Mononuclear cell (primary cell): ENCODE data around the gene TANGO6. TPM values are rescaled to one million over a fixed set of nuclear protein-coding genes. Genes with fewer than 3 reads are reported as not detected.
"Not testable (repeated sequence)": the region's sequence is repeated elsewhere in the genome, so short reads cannot be mapped to it uniquely, and the experiment has no call there.

Experiments
- H3K27me3 ChIP-seq: 2 replicates; pipeline ENCODE4 v1.6.0; 2011; ENCODE audit warnings: low read length, control low read depth; ENCODE audit not compliant: insufficient read depth
- H3K4me1 ChIP-seq: 2 replicates; pipeline ENCODE4 v1.5.1; 2011; ENCODE audit warnings: mild to moderate bottlenecking, low read length, control low read depth; ENCODE audit not compliant: insufficient read depth
- H3K4me3 ChIP-seq: 2 replicates; pipeline ENCODE4 v1.5.1; 2011; ENCODE audit warnings: mild to moderate bottlenecking, low read length, moderate library complexity
- H3K9me3 ChIP-seq: 2 replicates; pipeline ENCODE4 v1.5.1; 2011; ENCODE audit warnings: low read depth, mild to moderate bottlenecking, control low read depth, low read length
- total RNA-seq: library from RNA; depleted of rRNA; stranded (reverse); fragments of >200 nt; gene quantifications from one replicate; pipeline ENCODE4 v1.2.3, GENCODE V29; 2012

TANGO6 gene
- total RNA-seq, 1 donor = 15.2 TPM

DNA sequence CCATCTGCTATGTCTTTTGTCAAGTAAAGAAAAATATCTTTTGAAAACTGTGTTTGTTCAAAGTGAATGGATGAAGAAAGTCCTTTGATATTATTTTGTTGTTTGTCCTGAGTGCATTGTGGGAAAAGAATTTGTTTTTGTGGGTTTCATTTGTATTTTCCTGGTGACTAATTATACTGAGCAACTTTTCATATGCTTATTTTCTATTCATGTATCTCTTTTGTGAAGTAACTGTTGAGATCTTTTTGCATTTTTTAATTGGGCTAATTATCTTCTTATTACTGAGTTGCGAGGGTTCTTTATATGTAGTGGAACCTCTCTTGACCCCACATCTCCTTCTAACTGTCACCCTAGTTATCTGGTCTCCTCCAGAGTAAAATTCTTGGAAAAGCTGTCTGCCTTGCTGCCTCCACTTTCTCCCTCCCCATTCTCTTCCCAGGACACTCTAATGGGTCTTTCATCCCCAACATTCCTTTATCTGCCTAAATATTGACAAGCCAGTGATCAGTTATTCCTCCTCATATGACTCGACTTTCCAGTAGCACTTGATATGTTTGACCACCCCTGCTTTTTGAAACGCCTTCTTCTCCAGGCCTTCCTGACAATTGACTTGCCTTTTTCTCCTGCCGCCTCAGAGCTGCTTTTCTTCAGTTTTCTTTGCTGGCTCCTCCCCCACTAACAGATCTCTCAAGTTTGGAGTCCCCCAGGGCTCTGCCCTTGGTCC is 144.6 kb downstream of the TANGO6 start:
- Histone ChIP-seq H3K4me3 (no peak overlapping the region), H3K4me1 (no peaks in the 10 kb centered on the region), H3K27me3 (no peaks in the 10 kb centered on the region)

DNA sequence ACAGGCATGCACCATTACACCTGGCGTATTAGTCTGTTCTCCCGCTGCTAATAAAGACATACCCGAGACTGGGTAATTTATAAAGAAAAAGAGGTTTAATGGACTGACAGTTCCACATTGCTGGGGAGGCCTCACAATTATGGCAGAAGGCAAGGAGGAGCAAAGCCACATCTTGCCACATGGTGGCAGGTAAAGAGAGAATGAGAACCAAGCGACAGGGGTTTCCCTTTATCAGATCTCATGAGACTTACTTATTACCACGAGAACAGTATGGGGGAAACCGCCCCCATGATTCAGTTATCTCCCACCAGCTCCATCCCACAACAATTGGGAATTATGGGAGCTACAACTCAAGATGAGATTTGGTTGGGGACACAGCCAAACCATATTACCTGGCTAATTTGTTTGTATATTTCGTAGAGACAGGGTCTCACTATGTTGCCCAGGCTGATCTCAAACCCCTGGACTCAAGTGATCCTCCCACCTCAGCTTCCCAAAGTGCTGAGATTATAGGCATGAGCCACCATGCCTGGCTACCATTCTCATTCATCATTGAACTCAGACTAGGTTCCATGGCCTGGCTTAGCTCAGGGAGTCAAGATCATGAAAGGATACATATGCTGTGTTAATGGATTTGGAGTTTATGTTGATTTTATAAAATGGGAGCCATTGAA is 147.0 kb downstream of the TANGO6 start:
- H3K9me3 ChIP-seq, H3K27me3 ChIP-seq, H3K4me1 ChIP-seq, H3K4me3 ChIP-seq: not testable (repeated sequence)

More for the DNA sequence above, 144.6 kb downstream of the TANGO6 start:
- no peaks in the 10 kb centered on the region for H3K9me3 ChIP-seq

DNA sequence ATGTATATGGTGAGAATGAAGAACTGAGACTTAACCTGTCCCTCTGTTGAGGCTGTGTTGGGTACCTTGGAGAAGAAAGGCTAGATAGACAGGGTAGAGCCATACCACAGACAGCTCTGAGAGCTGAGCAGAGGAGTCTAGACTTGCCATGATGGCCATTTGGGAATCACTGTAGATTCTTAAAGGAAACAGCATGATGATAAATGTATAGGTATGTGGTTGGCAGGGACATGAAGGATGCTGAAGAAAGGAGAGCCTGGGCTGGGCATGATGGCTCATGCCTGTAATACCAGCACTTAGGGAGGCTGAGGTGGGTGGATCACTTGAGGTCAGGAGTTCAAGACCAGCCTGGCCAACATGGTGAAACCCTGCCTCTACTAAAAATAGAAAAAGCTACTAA is 147.7 kb downstream of the TANGO6 start:
- Histone ChIP-seq H3K9me3 (no peaks in the 10 kb centered on the region), H3K4me1 (no peaks in the 10 kb centered on the region), H3K4me3 (no peak overlapping the region), H3K27me3 (no peaks in the 10 kb centered on the region)

DNA sequence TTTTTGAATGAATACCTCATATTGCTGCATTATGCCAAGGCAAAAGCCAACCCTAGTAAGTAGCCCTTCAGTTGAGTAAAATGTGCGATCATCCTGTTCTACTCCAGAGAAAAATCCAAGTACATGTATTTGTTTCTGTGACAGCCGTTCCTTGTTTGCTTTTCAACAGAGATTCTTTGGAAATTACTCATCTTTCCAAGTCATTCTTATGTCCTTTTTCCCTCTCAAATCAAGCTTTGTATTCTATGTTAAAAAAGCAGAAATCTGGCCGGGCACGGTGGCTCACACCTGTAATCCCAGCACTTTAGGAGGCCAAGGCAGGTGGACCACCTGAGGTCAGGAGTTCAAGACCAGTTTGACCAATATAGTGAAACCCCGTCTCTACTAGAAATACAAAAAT is 149.2 kb downstream of the TANGO6 start:
- Histone ChIP-seq H3K27me3 (no peaks in the 10 kb centered on the region), H3K9me3 (no peaks in the 10 kb centered on the region), H3K4me3 (no peak overlapping the region)

DNA sequence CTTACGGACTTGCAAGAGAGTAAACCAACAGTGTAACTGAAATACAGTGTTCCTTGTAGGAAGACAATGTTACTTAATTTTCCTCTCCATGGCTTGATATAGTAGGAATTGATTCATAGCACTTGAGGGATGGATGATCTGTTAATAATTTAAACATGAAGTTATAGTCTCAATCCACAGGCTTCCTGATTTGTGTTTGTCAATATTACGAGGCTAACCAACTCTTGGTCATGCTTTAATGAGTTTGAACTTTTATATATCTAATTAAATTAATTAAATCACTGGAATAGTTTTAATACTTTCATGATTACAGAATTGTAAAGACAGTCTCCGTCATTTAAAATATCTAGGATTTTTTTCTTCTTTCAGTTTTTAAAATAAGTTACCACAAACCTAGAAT is 150.1 kb downstream of the TANGO6 start:
- Histone ChIP-seq H3K27me3 (no peaks in the 10 kb centered on the region), H3K4me1 (no peaks in the 10 kb centered on the region), H3K9me3 (no peaks in the 10 kb centered on the region), H3K4me3 (no peak overlapping the region)

More for the DNA sequence above, 149.2 kb downstream of the TANGO6 start:
- no peaks in the 10 kb centered on the region for H3K4me1 ChIP-seq

DNA sequence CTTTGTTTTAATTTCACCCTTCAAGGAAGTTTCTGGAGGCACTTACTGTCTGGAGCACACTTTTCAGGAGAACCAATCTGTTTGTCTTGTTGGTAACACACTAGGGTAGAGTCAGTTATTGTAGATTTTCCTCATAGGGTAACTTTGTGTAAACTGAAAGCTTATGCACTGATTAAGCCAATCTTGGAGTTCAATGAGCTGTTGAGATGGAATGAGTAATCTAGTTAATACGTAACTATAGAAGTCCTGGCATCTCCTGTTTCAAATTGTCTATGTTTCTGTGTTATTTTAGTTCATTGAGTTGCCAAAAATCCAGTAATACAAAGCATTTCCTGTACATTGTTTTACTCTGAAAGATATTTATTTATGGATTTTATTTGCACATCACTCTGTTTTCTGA is 150.6 kb downstream of the TANGO6 start:
- Histone ChIP-seq H3K4me3 (no peak overlapping the region), H3K9me3 (no peaks in the 10 kb centered on the region), H3K27me3 (no peaks in the 10 kb centered on the region), H3K4me1 (no peaks in the 10 kb centered on the region)

DNA sequence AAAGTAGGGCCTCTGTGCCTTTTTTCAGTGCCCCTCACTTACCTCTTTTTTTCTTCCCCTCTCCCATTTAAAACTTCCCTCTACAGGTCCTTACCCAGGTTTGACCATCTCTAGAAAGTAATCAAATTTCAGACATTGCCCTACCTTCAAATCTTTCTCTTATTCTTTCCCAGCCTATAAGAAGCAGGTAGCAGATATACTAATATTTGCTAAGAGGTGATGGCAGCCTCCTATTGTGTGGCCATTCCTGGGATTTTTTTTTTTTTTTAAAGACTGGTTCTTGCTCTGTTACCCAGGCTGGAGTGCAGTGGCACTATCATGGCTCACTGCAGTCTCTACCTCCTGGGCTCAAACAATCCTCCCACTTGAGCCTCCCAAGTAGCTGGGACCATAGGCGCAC is 151.0 kb downstream of the TANGO6 start:
- Histone ChIP-seq H3K9me3 (no peaks in the 10 kb centered on the region), H3K4me3 (no peak overlapping the region), H3K4me1 (no peaks in the 10 kb centered on the region), H3K27me3 (no peaks in the 10 kb centered on the region)

DNA sequence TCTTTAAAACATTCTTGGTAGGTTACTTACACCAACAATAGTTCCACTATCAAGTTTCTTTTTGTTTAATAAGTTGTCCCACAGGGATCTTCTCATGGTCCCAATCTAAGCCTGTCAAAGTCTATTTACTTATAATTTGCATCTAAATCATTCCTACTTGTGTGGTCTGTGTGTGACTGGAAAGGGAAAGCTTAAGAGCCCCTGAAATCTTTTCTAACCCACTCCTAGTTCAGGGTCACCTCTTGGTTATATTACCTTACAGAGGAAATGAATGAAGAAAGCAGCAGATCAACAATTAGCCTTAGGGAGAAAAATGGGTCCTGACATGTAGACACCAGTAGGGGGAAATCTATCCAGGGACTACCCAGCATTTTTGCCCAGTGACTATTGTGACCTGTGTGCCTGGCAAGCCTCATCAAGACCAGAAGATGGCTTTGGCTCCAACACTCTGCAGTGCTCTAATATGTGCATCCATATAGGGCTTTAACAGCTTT is 151.7 kb downstream of the TANGO6 start:
- H3K9me3 ChIP-seq = no peaks in the 10 kb centered on the region
- no peak overlapping the region for H3K4me3 ChIP-seq
- H3K4me1 ChIP-seq = no peaks in the 10 kb centered on the region
- no peaks in the 10 kb centered on the region for H3K27me3 ChIP-seq

DNA sequence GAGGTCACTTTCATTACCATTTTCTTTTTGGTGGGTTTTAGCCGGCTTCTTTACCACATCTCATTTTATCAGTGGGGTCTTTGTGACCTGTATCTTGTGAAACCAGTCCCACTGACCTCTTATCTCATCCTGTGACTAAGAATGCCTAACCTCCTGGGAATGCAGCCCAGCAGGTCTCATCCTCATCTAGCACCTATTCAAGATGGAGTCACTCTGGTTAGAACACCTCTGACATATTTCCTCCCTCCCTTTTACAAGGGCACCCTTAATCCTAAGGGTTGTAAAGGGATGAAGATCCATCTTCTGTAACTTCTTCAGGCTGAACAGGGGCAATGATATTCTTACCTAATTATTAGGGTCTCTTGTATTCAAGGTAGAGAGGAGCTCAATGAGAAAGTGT is 154.2 kb downstream of the TANGO6 start:
- Histone ChIP-seq H3K27me3 (no peaks in the 10 kb centered on the region), H3K4me3 (no peak overlapping the region), H3K4me1 (no peaks in the 10 kb centered on the region), H3K9me3 (no peaks in the 10 kb centered on the region)

DNA sequence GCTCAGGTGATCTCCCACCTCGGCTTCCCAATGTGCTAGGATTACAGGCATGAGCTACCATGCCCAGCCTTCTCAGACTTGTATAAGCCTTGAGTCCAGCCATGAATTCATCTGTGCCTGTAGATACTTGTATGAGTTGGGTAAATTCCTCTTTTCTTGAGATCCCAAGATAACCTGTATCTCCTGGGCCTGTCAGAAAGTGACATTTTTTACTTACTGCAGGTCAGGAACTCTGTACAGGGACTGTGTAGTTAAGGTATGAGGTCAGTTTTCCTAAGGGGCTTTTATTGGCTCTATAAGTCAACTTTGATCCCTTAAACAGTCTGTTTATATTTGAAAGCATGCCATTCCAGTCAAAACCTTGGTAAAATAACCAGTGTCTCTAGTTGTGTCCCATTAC is 155.8 kb downstream of the TANGO6 start:
- Histone ChIP-seq H3K4me1 (no peaks in the 10 kb centered on the region), H3K27me3 (no peaks in the 10 kb centered on the region), H3K9me3 (no peaks in the 10 kb centered on the region), H3K4me3 (no peak overlapping the region)

DNA sequence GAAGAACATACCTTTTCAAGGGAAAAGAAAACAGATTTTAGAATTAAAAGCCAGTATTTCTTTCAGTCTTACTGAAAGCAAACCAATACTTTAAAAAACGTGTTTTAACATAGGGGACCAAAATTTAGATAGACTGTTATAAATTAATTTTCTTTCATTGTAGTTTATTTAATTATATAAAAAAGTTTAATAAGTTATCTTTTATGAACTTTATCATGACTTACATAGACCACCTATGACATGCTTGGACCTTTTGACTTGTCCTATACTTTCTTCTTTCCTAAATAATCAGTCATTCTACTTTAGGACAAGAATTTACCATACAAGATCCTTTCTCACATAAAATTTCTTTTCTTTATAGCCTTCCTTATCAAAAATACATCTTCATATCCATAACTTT is 160.2 kb downstream of the TANGO6 start:
- Histone ChIP-seq H3K27me3 (no peaks in the 10 kb centered on the region), H3K9me3 (no peaks in the 10 kb centered on the region), H3K4me1 (no peaks in the 10 kb centered on the region), H3K4me3 (no peak overlapping the region)

DNA sequence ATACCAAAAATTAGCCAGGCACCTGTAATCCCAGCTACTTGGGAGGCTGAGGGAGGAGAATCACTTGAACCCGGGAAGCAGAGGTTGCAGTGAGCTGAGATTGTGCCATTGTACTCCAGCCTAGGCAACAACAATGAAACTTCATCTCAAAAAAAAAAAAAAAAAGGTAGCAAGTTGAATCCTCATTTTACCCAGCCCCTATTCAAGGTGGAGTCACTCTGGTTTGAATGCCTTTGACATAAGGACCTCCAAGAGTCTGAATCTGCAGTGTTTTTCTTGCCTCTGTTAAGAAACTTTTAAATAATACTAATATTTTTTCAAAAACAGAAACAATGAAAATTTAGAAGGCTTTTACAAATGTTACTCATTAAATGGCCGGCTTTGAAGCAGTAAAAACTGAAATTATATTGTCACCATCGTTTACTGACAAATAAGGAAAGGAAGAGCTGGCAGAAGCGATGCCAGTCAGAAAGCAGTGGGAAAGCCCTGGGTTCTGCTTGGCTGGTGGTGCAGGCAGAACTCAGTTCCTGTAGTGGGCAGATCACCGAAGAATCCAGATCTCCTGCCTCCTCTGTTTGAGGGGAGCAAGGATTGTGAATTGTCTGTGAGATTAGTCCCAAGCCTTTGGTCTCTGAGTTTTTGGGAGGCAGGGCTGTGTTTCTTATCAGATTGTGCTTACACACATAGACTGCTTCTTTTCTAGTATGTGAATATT is 162.5 kb downstream of the TANGO6 start:
- no peaks in the 10 kb centered on the region for H3K9me3 ChIP-seq
- H3K4me1 ChIP-seq = no peaks in the 10 kb centered on the region
- no peak overlapping the region for H3K4me3 ChIP-seq
- H3K27me3 ChIP-seq = no peaks in the 10 kb centered on the region

DNA sequence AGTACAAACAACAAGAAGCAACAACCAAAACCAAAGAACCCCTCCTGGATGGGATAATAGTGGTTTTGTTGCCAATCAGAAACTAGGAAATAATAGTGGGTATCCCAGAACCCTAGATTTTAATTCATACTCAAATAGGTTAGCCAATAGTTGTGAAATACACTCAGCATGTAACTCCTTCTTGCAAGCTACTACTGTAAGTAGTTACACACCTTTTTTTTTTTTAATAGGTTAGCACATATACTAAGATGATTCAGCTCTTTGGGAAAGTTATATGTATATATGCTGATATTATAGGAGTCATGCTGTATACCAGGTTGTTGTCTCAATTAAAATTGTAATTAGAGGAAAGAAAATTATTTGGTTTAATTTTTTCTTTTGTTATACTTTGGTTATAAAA is 169.6 kb downstream of the TANGO6 start:
- Histone ChIP-seq H3K4me3 (no peak overlapping the region), H3K4me1 (no peaks in the 10 kb centered on the region), H3K9me3 (no peaks in the 10 kb centered on the region), H3K27me3 (no peaks in the 10 kb centered on the region)

DNA sequence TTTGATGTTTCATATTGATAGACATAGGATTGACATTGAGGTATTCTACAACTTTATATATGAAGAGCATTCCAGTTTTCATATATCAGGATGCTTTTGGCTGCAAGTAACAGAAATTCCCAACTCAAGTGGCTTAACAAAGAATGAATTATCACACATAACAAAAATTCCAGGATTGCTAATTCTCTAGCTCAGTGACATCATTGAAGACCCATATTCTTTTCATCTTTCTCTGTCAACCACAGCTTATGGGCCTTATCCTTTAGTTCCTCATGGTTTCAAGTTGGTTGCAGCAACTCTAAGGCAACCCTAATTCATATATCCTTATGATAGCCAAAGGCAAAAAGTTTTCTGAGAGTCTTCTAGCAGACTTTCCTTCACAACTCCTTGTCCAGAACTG is 170.7 kb downstream of the TANGO6 start:
- Histone ChIP-seq H3K9me3 (no peaks in the 10 kb centered on the region), H3K4me1 (no peaks in the 10 kb centered on the region), H3K27me3 (no peaks in the 10 kb centered on the region), H3K4me3 (no peak overlapping the region)

DNA sequence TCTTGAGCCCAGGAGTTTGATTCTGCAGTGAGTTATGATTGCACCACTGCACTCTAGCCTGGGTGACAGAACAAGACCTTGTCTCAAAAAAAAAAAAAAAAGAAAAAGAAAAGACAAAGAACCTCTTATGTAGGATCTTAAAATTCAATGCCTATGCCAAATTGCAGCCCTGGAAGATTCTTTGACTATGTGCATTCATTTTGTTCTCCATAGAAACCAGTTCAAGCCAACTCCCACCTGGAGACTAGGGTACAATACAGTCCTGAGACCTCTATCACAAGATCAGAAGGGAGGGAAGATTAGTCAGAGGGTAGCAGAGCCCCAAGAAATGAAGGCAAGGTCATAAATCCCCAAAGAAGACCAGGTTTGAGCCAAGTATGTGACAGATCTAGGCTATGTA is 171.5 kb downstream of the TANGO6 start:
- H3K9me3 ChIP-seq = no peaks in the 10 kb centered on the region
- no peaks in the 10 kb centered on the region for H3K27me3 ChIP-seq
- H3K4me3 ChIP-seq = no peak overlapping the region
- no peaks in the 10 kb centered on the region for H3K4me1 ChIP-seq
